SK-N-SH (cell line): ENCODE measurements around the gene PRKCA. TPM values are rescaled to one million over a fixed set of nuclear protein-coding genes. Genes with fewer than 3 reads are reported as not detected.

Source experiments
- CTCF ChIA-PET: fragments of 300-600, 350-600 bp; formaldehyde crosslinking; extraction: SDS; loops from one replicate; lab custom pipeline; 2021; lab: Yijun Ruan, JAX
- POLR2A ChIA-PET: fragments of 350-600 bp; sonication (Branson Sonifier 250); formaldehyde crosslinking; extraction: SDS; loops from one replicate; lab custom pipeline; 2020; ENCODE audit warnings: antibody characterized with exemption, inconsistent platforms; lab: Yijun Ruan, JAX
- DNase-seq: peaks from one replicate; pipeline ENCODE4 v3.0.0; 2012
- H2AFZ ChIP-seq: fragments of 200-600 bp; sonication (generic); 2 replicates; pipeline ENCODE4 v1.8.1; 2016; ENCODE audit warnings: antibody characterized with exemption, mild to moderate bottlenecking, low read depth
- H3F3A ChIP-seq: fragments of 200-600 bp; sonication (generic); replicated peaks from 2 replicates; pipeline ENCODE3; 2016; ENCODE audit warnings: antibody characterized with exemption, mild to moderate bottlenecking; ENCODE audit not compliant: insufficient read depth
- H3K27ac ChIP-seq, 2 experiments: fragments of 200-500 bp in 1 of 2; fragments of 200-600 bp in 1 of 2; sonication (Bioruptor generic) in 1 of 2; sonication (generic), shearing (Covaris generic) in 1 of 2; 2 replicates each; pipeline versions ENCODE4 v1.5.1 to v1.6.1; 2014 to 2016; ENCODE audit warnings: low read depth in 2 of 2, inconsistent platforms in 1 of 2, low read length in 1 of 2, mild to moderate bottlenecking in 1 of 2, mixed read lengths in 1 of 2
- H3K27me3 ChIP-seq: fragments of 200-600 bp; sonication (generic), shearing (Covaris generic); 2 replicates; pipeline ENCODE4 v1.6.1; 2016; ENCODE audit warnings: mixed run types; ENCODE audit not compliant: insufficient read depth
- H3K36me3 ChIP-seq, 2 experiments: fragments of 200-500 bp in 1 of 2; fragments of 200-600 bp in 1 of 2; sonication (Bioruptor generic) in 1 of 2; sonication (generic) in 1 of 2; replicated peaks in 1 of 2; 2 replicates each; pipeline versions ENCODE3 to v1.5.1; 2014 to 2016; ENCODE audit warnings: low read length in 1 of 2, mild to moderate bottlenecking in 1 of 2; ENCODE audit not compliant: insufficient read depth in 2 of 2, control insufficient read depth in 1 of 2
- H3K4me1 ChIP-seq, 2 experiments: fragments of 200-500 bp in 1 of 2; fragments of 200-600 bp in 1 of 2; sonication (Bioruptor generic) in 1 of 2; sonication (generic), shearing (Covaris generic) in 1 of 2; 2 replicates each; pipeline versions ENCODE4 v1.5.1 to v1.6.1; 2014 to 2016; ENCODE audit warnings: low read depth in 1 of 2, low read length in 1 of 2, mixed run types in 1 of 2; ENCODE audit not compliant: insufficient read depth in 2 of 2, control insufficient read depth in 1 of 2
- H3K4me2 ChIP-seq: fragments of 200-600 bp; sonication (generic), shearing (Covaris generic); 2 replicates; pipeline ENCODE4 v1.6.1; 2017; ENCODE audit warnings: mixed run types
- H3K4me3 ChIP-seq, 2 experiments: fragments of 200-500 bp in 1 of 2; fragments of 200-600 bp in 1 of 2; sonication (Bioruptor generic) in 1 of 2; sonication (generic), shearing (Covaris generic) in 1 of 2; 2 replicates each; pipeline versions ENCODE4 v1.5.1 to v1.8.1; 2014 to 2016; ENCODE audit warnings: low read depth in 2 of 2, inconsistent platforms in 1 of 2, low read length in 1 of 2, mild to moderate bottlenecking in 1 of 2, mixed read lengths in 1 of 2, moderate library complexity in 1 of 2
- H3K79me2 ChIP-seq: fragments of 200-600 bp; sonication (generic); 2 replicates; pipeline ENCODE4 v1.8.1; 2017; ENCODE audit warnings: mild to moderate bottlenecking; ENCODE audit not compliant: insufficient read depth
- H3K9ac ChIP-seq: fragments of 200-600 bp; sonication (generic); 2 replicates; pipeline ENCODE4 v1.6.1; 2017; ENCODE audit warnings: mixed run types
- H3K9me2 ChIP-seq: fragments of 200-600 bp; sonication (generic); 2 replicates; pipeline ENCODE4 v1.6.1; 2017; ENCODE audit warnings: mixed run types
- H3K9me3 ChIP-seq: fragments of 200-600 bp; sonication (generic); 2 replicates; pipeline ENCODE4 v1.6.1; 2017; ENCODE audit warnings: mixed run types, mild to moderate bottlenecking, moderate library complexity
- H4K20me1 ChIP-seq: fragments of 200-600 bp; sonication (generic); 2 replicates; pipeline ENCODE4 v1.6.1; 2017; ENCODE audit warnings: mild to moderate bottlenecking, mixed run types; ENCODE audit not compliant: insufficient read depth
- CHD2 ChIP-seq: fragments of 150-350 bp; IDR thresholded peaks from 2 replicates; pipeline ENCODE4 v1.6.1; 2018; ENCODE audit warnings: low read length; ENCODE audit not compliant: partially characterized antibody
- EP300 ChIP-seq, 2 experiments: IDR thresholded peaks; 2 replicates each; pipeline versions ENCODE4 v1.4.0 to v1.6.1; 2012; ENCODE audit warnings: borderline replicate concordance in 1 of 2, low read depth in 1 of 2, low read length in 1 of 2
- FOXJ3 ChIP-seq: sonication (generic); formaldehyde crosslinking; IDR thresholded peaks from 2 replicates; pipeline ENCODE4 v1.5.1; 2020; ENCODE audit warnings: mild to moderate bottlenecking, missing genetic modification reagents
- FOXM1 ChIP-seq: IDR thresholded peaks from 2 replicates; pipeline ENCODE4 v1.4.0; 2012; ENCODE audit warnings: low read depth, mild to moderate bottlenecking
- GABPA ChIP-seq: IDR thresholded peaks from 2 replicates; pipeline ENCODE4 v1.4.0; 2012; ENCODE audit warnings: low read depth, mild to moderate bottlenecking
- MAX ChIP-seq: IDR thresholded peaks from 2 replicates; pipeline ENCODE4 v1.4.0; 2012; ENCODE audit warnings: low read depth
- MEF2A ChIP-seq: IDR thresholded peaks from 2 replicates; pipeline ENCODE4 v1.4.0; 2012; ENCODE audit warnings: low read depth, borderline replicate concordance
- NRF1 ChIP-seq: IDR thresholded peaks from 2 replicates; pipeline ENCODE4 v1.6.1; 2012; ENCODE audit warnings: low read depth, mild to moderate bottlenecking, low read length
- RAD21 ChIP-seq: IDR thresholded peaks from 2 replicates; pipeline ENCODE4 v1.6.1; 2012; ENCODE audit warnings: mild to moderate bottlenecking, low read length
- RCOR1 ChIP-seq: fragments of 150-350 bp; IDR thresholded peaks from 2 replicates; pipeline ENCODE4 v1.6.1; 2017; ENCODE audit warnings: antibody characterized with exemption, low read length
- REST ChIP-seq: IDR thresholded peaks from 2 replicates; pipeline ENCODE4 v1.6.1; 2012; ENCODE audit warnings: mild to moderate bottlenecking, low read depth, low read length, moderate library complexity
- RXRA ChIP-seq: IDR thresholded peaks from 2 replicates; pipeline ENCODE4 v1.4.0; 2012; ENCODE audit warnings: low read depth, mild to moderate bottlenecking, borderline replicate concordance
- TAF1 ChIP-seq: IDR thresholded peaks from 2 replicates; pipeline ENCODE4 v1.6.1; 2012; ENCODE audit warnings: low read depth, mild to moderate bottlenecking, low read length, moderate library complexity, borderline replicate concordance
- YY1 ChIP-seq: IDR thresholded peaks from 2 replicates; pipeline ENCODE4 v1.4.0; 2012; ENCODE audit warnings: low read depth, mild to moderate bottlenecking
- whole genome bisulfite sequencing: methylation state at CpG from one replicate; pipeline ENCODE4 v1.1.6; 2017; ENCODE audit warnings: low lambda C conversion rate; 5-methylcytosine and 5-hydroxymethylcytosine counted together
- polyA plus RNA-seq, 3 experiments: library from polyadenylated mRNA; depleted of rRNA; stranded (reverse); fragments of >200 nt; gene quantifications; 2 replicates each; pipeline ENCODE4 v1.2.3, GENCODE V29; 2012
- TF ChIP-seq, protein P1 (sequence below): IDR thresholded peaks from 2 replicates; pipeline ENCODE4; 2012
- TF ChIP-seq, protein P2 (sequence below): fragments of 150-350 bp; IDR thresholded peaks from 2 replicates; pipeline ENCODE4 v1.6.1; 2016; ENCODE audit warnings: mild to moderate bottlenecking, low read depth, low read length

Gene PRKCA
- polyA plus RNA-seq, 1 of the 3 experiments (the other 2 are of a cell fraction) = 108 TPM

GRCh38 chr17:66435182-66435581 lies 132.8 kb downstream of the PRKCA start:
- 94% methylated on average over 10 of the region's 10 CpGs for WGBS
- H3K4me2 ChIP-seq = no peak overlapping the region
- H3K36me3 ChIP-seq = peaks cover 0 to 4% of the 10 kb centered on the region in 2 experiments
- H3K27ac ChIP-seq = no peak overlapping the region
- no peaks in the 10 kb centered on the region for H3K9me2 ChIP-seq
- TF ChIP-seq YY1 (no peak), MEF2A (no peak), MAX (no peak), TAF1 (no peak), REST (no peak), RXRA (no peak), GABPA (no peak), NRF1 (no peak), RAD21 (no peak), RCOR1 (no peak), EP300 (IDR thresholded peaks at IDR 0.05; ENCODE audit: borderline replicate concordance in 1 of 2, low read depth in 1 of 2, low read length in 1 of 2) (no peak)
- TF ChIP-seq, protein P1, sequence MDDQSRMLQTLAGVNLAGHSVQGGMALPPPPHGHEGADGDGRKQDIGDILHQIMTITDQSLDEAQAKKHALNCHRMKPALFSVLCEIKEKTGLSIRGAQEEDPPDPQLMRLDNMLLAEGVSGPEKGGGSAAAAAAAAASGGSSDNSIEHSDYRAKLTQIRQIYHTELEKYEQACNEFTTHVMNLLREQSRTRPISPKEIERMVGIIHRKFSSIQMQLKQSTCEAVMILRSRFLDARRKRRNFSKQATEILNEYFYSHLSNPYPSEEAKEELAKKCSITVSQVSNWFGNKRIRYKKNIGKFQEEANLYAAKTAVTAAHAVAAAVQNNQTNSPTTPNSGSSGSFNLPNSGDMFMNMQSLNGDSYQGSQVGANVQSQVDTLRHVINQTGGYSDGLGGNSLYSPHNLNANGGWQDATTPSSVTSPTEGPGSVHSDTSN = no peak
- H3F3A ChIP-seq = peaks cover 27% of the 10 kb centered on the region
- H3K79me2 ChIP-seq = peaks cover 97% of the 10 kb centered on the region
- no peak overlapping the region for H3K4me3 ChIP-seq
- no peak overlapping the region for H2AFZ ChIP-seq
- peaks cover 34 to 41% of the 10 kb centered on the region in 2 experiments for H3K4me1 ChIP-seq
- H4K20me1 ChIP-seq = peaks cover 77% of the 10 kb centered on the region
- ChIA-PET CTCF (interaction anchor here (0.6 to 1.5 kb wide), 4 partner anchors 8 to 207 kb away, joined by 3 read pairs; no protein-coding TSS in a partner anchor), POLR2A (no interaction called here)
- no peak for DNase-seq
- H3K27me3 ChIP-seq = no peaks in the 10 kb centered on the region
- H3K9me3 ChIP-seq = no peaks in the 10 kb centered on the region
- H3K9ac ChIP-seq = no peak overlapping the region

DNA sequence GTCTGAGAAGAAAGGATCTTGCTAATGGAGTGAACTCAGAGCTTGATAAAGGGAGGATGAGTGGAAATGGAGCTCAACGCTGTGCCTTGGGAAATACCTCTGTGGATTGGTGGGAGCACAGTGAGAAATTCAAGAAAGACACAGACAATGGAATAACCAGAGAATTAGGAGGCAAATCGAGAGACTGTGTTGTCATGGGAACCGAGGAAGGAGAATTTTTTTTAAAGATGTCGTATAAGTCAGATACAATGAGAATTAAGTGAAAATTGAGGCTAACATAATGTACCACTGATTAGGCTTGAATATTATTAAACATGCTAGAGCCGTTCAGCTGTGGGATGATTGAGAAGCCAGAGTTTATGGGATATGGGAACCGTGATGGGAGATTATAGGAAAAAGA lies 134.2 kb downstream of the PRKCA start:
- peaks cover 19 to 29% of the 10 kb centered on the region in 2 experiments for H3K4me1 ChIP-seq
- peaks cover 0 to 8% of the 10 kb centered on the region in 2 experiments for H3K36me3 ChIP-seq
- ChIA-PET CTCF (interaction anchor here (0.5 to 3.2 kb wide), 4 partner anchors 10 to 905 kb away, joined by 3 to 14 read pairs (median 4); no protein-coding TSS in a partner anchor), POLR2A (no interaction called here)
- no peaks in the 10 kb centered on the region for H3K9me2 ChIP-seq
- WGBS = 95% methylated on average over 6 of the region's 6 CpGs
- H2AFZ ChIP-seq = no peak overlapping the region
- no peak overlapping the region for H3K4me2 ChIP-seq
- peaks cover 97% of the 10 kb centered on the region for H3K79me2 ChIP-seq
- peaks cover 13% of the 10 kb centered on the region for H3F3A ChIP-seq
- H4K20me1 ChIP-seq = peaks cover 90% of the 10 kb centered on the region
- H3K9ac ChIP-seq = no peak overlapping the region
- H3K27ac ChIP-seq = no peak overlapping the region
- DNase-seq = no peak
- H3K27me3 ChIP-seq = no peaks in the 10 kb centered on the region
- no peaks in the 10 kb centered on the region for H3K9me3 ChIP-seq
- H3K4me3 ChIP-seq = no peak overlapping the region
- TF ChIP-seq, protein P2, sequence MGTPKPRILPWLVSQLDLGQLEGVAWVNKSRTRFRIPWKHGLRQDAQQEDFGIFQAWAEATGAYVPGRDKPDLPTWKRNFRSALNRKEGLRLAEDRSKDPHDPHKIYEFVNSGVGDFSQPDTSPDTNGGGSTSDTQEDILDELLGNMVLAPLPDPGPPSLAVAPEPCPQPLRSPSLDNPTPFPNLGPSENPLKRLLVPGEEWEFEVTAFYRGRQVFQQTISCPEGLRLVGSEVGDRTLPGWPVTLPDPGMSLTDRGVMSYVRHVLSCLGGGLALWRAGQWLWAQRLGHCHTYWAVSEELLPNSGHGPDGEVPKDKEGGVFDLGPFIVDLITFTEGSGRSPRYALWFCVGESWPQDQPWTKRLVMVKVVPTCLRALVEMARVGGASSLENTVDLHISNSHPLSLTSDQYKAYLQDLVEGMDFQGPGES = no peak
- TF ChIP-seq RAD21 (no peak), REST (no peak), CHD2 (no peak), FOXJ3 (no peak), FOXM1 (no peak)
- TF ChIP-seq, protein P1 = no peak
